HepG2 (cell line): ENCODE measurements around the gene TMEM165. TPM values are rescaled to one million over a fixed set of nuclear protein-coding genes. Genes with fewer than 3 reads are reported as not detected.
A peak's percentile ranks its signal among the peaks of the same experiment; 100 is the strongest.

ENCODE experiments used
- ATAC-seq: fragments of 200-7000 bp; cut with Tn5 transposase; 3 replicates; pipeline ENCODE4 v1.9.1; 2020; ENCODE audit warnings: mild to moderate bottlenecking, moderate library complexity
- BruUV-seq: library from RNA; stranded (reverse); fragments of 400-500 nt; replicated peaks from 2 replicates; lab custom pipeline; 2021; lab: Mats Ljungman, UMichigan
- CTCF ChIA-PET: fragments of 300-600 bp; formaldehyde crosslinking; extraction: SDS; loops from one replicate; lab custom pipeline; 2021; ENCODE audit warnings: low total read pairs, inconsistent platforms, low intra/inter-chr PET ratio; lab: Yijun Ruan, JAX
- POLR2A ChIA-PET: fragments of 350-600 bp; sonication (Branson Sonifier 250); formaldehyde crosslinking; loops from one replicate; lab custom pipeline; 2020; ENCODE audit warnings: antibody characterized with exemption, inconsistent platforms; lab: Yijun Ruan, JAX
- DNase-seq: peaks from one replicate; pipeline ENCODE4 v3.0.0-alpha.2; 2015; ENCODE audit warnings: low spot score
- FAIRE-seq: peaks from 3 replicates; lab custom pipeline; 2011; peaks lifted over from hg19 to GRCh38; lab: Jason Lieb, UNC
- H2AFZ ChIP-seq: one replicate; pipeline ENCODE4 v1.6.1; 2011; ENCODE audit warnings: low read length, inconsistent platforms
- H3K27ac ChIP-seq: fragments of 300-600 bp; 3 replicates; pipeline ENCODE4 v1.8.0; 2011; ENCODE audit warnings: mixed run types, mild to moderate bottlenecking, mixed read lengths, low read length, inconsistent platforms; ENCODE audit not compliant: insufficient read depth; ENCODE audit errors: extremely low read length
- H3K27me3 ChIP-seq, 2 experiments: fragments of 200-600 bp in 1 of 2; 2 replicates in 1 of 2; 3 replicates in 1 of 2; pipeline versions ENCODE4 v1.6.0 to v1.8.0; 2011; ENCODE audit warnings: low read length in 2 of 2, mild to moderate bottlenecking in 2 of 2, moderate library complexity in 2 of 2, inconsistent platforms in 1 of 2; ENCODE audit not compliant: insufficient read depth in 2 of 2, control insufficient read depth in 1 of 2
- H3K36me3 ChIP-seq, 2 experiments: fragments of 200-600 bp in 1 of 2; replicated peaks in 1 of 2; 2 replicates in 1 of 2; 3 replicates in 1 of 2; pipeline versions ENCODE4 v1.5.1 to v1.8.0; 2011; ENCODE audit warnings: low read length in 2 of 2, inconsistent platforms in 1 of 2; ENCODE audit not compliant: insufficient read depth in 2 of 2, control insufficient read depth in 1 of 2
- H3K4me1 ChIP-seq: 2 replicates; pipeline ENCODE4 v1.5.1; 2012; ENCODE audit warnings: low read length, inconsistent platforms; ENCODE audit not compliant: insufficient read depth
- H3K4me2 ChIP-seq: 2 replicates; pipeline ENCODE4 v1.6.0; 2011; ENCODE audit warnings: low read depth, low read length, inconsistent platforms
- H3K4me3 ChIP-seq, 3 experiments: fragments of 200-600 bp in 1 of 3; sonication (generic), shearing (Covaris generic) in 1 of 3; replicated peaks in 1 of 3; 2 replicates each; pipeline ENCODE4 v1.5.1; 2011 to 2016; ENCODE audit warnings: low read length in 3 of 3, inconsistent platforms in 2 of 3, low read depth in 2 of 3, mild to moderate bottlenecking in 2 of 3, control low read depth in 1 of 3, mixed read lengths in 1 of 3; ENCODE audit not compliant: insufficient read depth in 1 of 3
- H3K79me2 ChIP-seq: one replicate; pipeline ENCODE4 v1.6.1; 2011; ENCODE audit warnings: low read length, inconsistent platforms; ENCODE audit not compliant: insufficient read depth
- H3K9ac ChIP-seq: 2 replicates; pipeline ENCODE4 v1.6.0; 2011; ENCODE audit warnings: mild to moderate bottlenecking, low read depth, low read length, inconsistent platforms; ENCODE audit not compliant: insufficient read depth
- H3K9me3 ChIP-seq: 2 replicates; pipeline ENCODE4 v1.5.1; 2012; ENCODE audit warnings: mild to moderate bottlenecking, low read length
- H4K20me1 ChIP-seq: 2 replicates; pipeline ENCODE4 v1.6.0; 2011; ENCODE audit warnings: inconsistent platforms, mild to moderate bottlenecking, low read length, moderate library complexity; ENCODE audit not compliant: insufficient read depth
- CTCF ChIP-seq: sonication (generic); formaldehyde crosslinking; IDR thresholded peaks from 2 replicates; pipeline ENCODE4 v1.5.0; 2020; ENCODE audit warnings: mild to moderate bottlenecking, missing genetic modification reagents, moderate library complexity
- MAFF ChIP-seq: IDR thresholded peaks from 2 replicates; pipeline ENCODE4 v1.6.1; 2011; ENCODE audit warnings: low read depth, low read length, improper control_type of control experiment
- MAFK ChIP-seq, 2 experiments: IDR thresholded peaks in 1 of 2; conservative IDR thresholded peaks in 1 of 2; 2 replicates each; pipeline ENCODE4 v1.6.1; 2011; ENCODE audit warnings: improper control_type of control experiment in 2 of 2, low read length in 2 of 2
- STAG1 ChIP-seq: sonication (generic); formaldehyde crosslinking; IDR thresholded peaks from 2 replicates; pipeline ENCODE4 v1.4.0; 2020; ENCODE audit warnings: missing genetic modification reagents
- ZBTB26 ChIP-seq: IDR thresholded peaks from 2 replicates; pipeline ENCODE4 v1.6.1; 2016; ENCODE audit warnings: missing compliant biosample characterization, missing genetic modification reagents, borderline replicate concordance
- WGBS: methylation state at CpG from one replicate; pipeline ENCODE4 v1.1.6; 2017; ENCODE audit warnings: low lambda C conversion rate; 5-methylcytosine and 5-hydroxymethylcytosine counted together
- in situ Hi-C: cut with HindIII; loops from 2 replicates; pipeline ENCODE4 v1.10.0; 2017; ENCODE audit warnings: low pct_unique_long_range_greater_than_20kb; ENCODE audit not compliant: extremely low pct_ligation_motif_present
- intact Hi-C: fragments of 100-400 bp; cut with micrococcal nuclease; formaldehyde crosslinking; loops from one replicate; pipeline ENCODE4 v1.10.0; 2022; ENCODE audit not compliant: unreplicated experiment
- polyA plus RNA-seq, 8 experiments: library from polyadenylated mRNA; depleted of rRNA in 3 of 8; stranded (reverse) in 7 of 8; unstranded in 1 of 8; fragments of >200 nt; fragmentation: Illumina TruSeq in 4 of 8; extraction: Trizol in 4 of 8; gene quantifications; 2 replicates each; pipeline versions ENCODE4 v1.2.1 to v1.2.3, GENCODE V29; 2011 to 2016; ENCODE audit warnings: low read depth in 4 of 8, missing spikeins in 1 of 8, mixed read lengths in 1 of 8; ENCODE audit not compliant: insufficient read depth in 1 of 8
- total RNA-seq, 5 experiments: library from RNA; depleted of rRNA; stranded (reverse); fragments of >200 nt; fragmentation: Illumina TruSeq; extraction: Trizol; gene quantifications; 2 replicates each; pipeline ENCODE4 v1.2.3, GENCODE V29; 2016; ENCODE audit warnings: low read depth in 1 of 5

Gene TMEM165
- total and polyA plus RNA-seq, 2 of the 13 experiments (the other 11 are each of a cell fraction or from before 2014, with no cell fraction given): 54.6 to 103 TPM

GRCh38 chr4:55409468-55410171 lies 13.9 kb downstream of the TMEM165 start:
- no TSS peak for BruUV-seq
- in situ Hi-C loops (no loop called here), intact Hi-C loops (no loop called here)
- ChIA-PET CTCF (no interaction called here), POLR2A (interaction anchor here (0.6 kb wide), 1 partner anchor 67 kb away, joined by 3 read pairs; no protein-coding TSS in a partner anchor)
- Histone ChIP-seq H2AFZ (no peak overlapping the region), H4K20me1 (peaks cover 9% of the 10 kb centered on the region), H3K9ac (no peak overlapping the region), H3K4me3 (no peak overlapping the region), H3K4me1 (peaks cover 10% of the 10 kb centered on the region), H3K27ac (no peak overlapping the region), H3K9me3 (no peaks in the 10 kb centered on the region), H3K4me2 (no peak overlapping the region), H3K79me2 (peaks cover 54% of the 10 kb centered on the region), H3K36me3 (peaks cover 3 to 25% of the 10 kb centered on the region in 2 experiments; a peak in 4 of 5 replicates), H3K27me3 (no peaks in the 10 kb centered on the region)
- ATAC-seq (peak; percentile 37; the same call in 2 of the 3 replicates), DNase-seq (no peak), FAIRE-seq (no peak)
- TF ChIP-seq MAFK (conservative IDR thresholded peaks at IDR 0.05 in 1 of 2, IDR thresholded peaks at IDR 0.05 in 1 of 2; ENCODE audit: low read length in 2 of 2) (peak; percentile 53 to 62; a peak in 3 of 4 replicates), CTCF (CRISPR knock-in tag) (peak; percentile 46), STAG1 (peak; percentile 25; the same call in 1 of the 2 replicates), MAFF (peak; percentile 54; the same call in 1 of the 2 replicates), ZBTB26 (CRISPR knock-in tag) (no peak)
- 93% methylated on average over 8 of the region's 10 CpGs for WGBS
